K562 (cell line): Measurements from ENCODE around the gene PRKCB. TPM values are rescaled to one million over a fixed set of nuclear protein-coding genes. Genes with fewer than 3 reads are reported as not detected.

Experiments
- CHAMP1 ChIP-seq: fragments of 450-650 bp; IDR thresholded peaks from 2 replicates; pipeline ENCODE4 v1.6.1; 2016; ENCODE audit warnings: mild to moderate bottlenecking
- CLOCK ChIP-seq: fragments of 250-450 bp; sonication (Bioruptor Pico); IDR thresholded peaks from 2 replicates; pipeline ENCODE4 v1.4.0; 2020; ENCODE audit warnings: mild to moderate bottlenecking, moderate library complexity, borderline replicate concordance
- CTCF ChIP-seq, 3 experiments: IDR thresholded peaks in 2 of 3; conservative IDR thresholded peaks in 1 of 3; 2 replicates each; pipeline ENCODE4 v1.5.1; 2011 to 2012; ENCODE audit warnings: low read length in 3 of 3, mild to moderate bottlenecking in 3 of 3, control low read depth in 2 of 3, improper control_type of control experiment in 1 of 3, inconsistent platforms in 1 of 3, low read depth in 1 of 3, mixed read lengths in 1 of 3, moderate library complexity in 1 of 3; ENCODE audit not compliant: insufficient read depth in 2 of 3
- DEAF1 ChIP-seq: fragments of 450-650 bp; formaldehyde crosslinking; IDR thresholded peaks from 2 replicates; pipeline ENCODE4 v1.4.0; 2020; ENCODE audit warnings: mild to moderate bottlenecking, moderate library complexity
- HOXB6 ChIP-seq: fragments of 250-450 bp; sonication (Bioruptor Pico); IDR thresholded peaks from 2 replicates; pipeline ENCODE4 v1.5.1; 2022; ENCODE audit warnings: mild to moderate bottlenecking, borderline replicate concordance
- KLF1 ChIP-seq: fragments of 450-650 bp; IDR thresholded peaks from 2 replicates; pipeline ENCODE4 v1.6.1; 2016; ENCODE audit warnings: missing genetic modification characterization, missing compliant biosample characterization
- MEIS2 ChIP-seq: fragments of 450-650 bp; IDR thresholded peaks from 2 replicates; pipeline ENCODE4 v1.6.1; 2014; ENCODE audit warnings: mild to moderate bottlenecking; ENCODE audit not compliant: partially characterized antibody
- NCOA6 ChIP-seq: fragments of 450-650 bp; IDR thresholded peaks from 2 replicates; pipeline ENCODE4 v1.6.1; 2017; ENCODE audit warnings: mild to moderate bottlenecking
- NR3C1 ChIP-seq: sonication (generic); formaldehyde crosslinking; IDR thresholded peaks from 2 replicates; pipeline ENCODE4 v1.8.1; 2022; ENCODE audit warnings: missing genetic modification reagents
- RAD51 ChIP-seq: fragments of 450-650 bp; IDR thresholded peaks from 2 replicates; pipeline ENCODE4 v1.7.1; 2016; ENCODE audit warnings: low read depth, mild to moderate bottlenecking, borderline replicate concordance
- SFPQ ChIP-seq: fragments of 200-400 bp; formaldehyde crosslinking; IDR thresholded peaks from 2 replicates; pipeline ENCODE4 v1.6.1; 2017; ENCODE audit warnings: mild to moderate bottlenecking, low read depth, low read length, moderate library complexity
- TARDBP ChIP-seq: fragments of 450-650 bp; IDR thresholded peaks from 2 replicates; pipeline ENCODE4 v1.6.1; 2016
- TOE1 ChIP-seq, 2 experiments: fragments of 450-650 bp in 1 of 2; sonication (generic) in 1 of 2; formaldehyde crosslinking in 1 of 2; IDR thresholded peaks; 2 replicates each; pipeline versions ENCODE4 v1.7.1 to v1.8.0; 2016 to 2022; ENCODE audit warnings: borderline replicate concordance in 2 of 2, mild to moderate bottlenecking in 2 of 2, antibody characterized with exemption in 1 of 2, inconsistent platforms in 1 of 2, low read depth in 1 of 2, missing genetic modification reagents in 1 of 2, moderate library complexity in 1 of 2
- WHSC1 ChIP-seq: IDR thresholded peaks from one replicate; pipeline ENCODE4 v1.6.1; 2012; ENCODE audit warnings: low read length, control low read depth, inconsistent platforms
- ZNF197 ChIP-seq: fragments of 200-800 bp; sonication (Bioruptor generic); IDR thresholded peaks from 2 replicates; pipeline ENCODE4 v1.6.1; 2016; ENCODE audit warnings: low read depth, missing genetic modification characterization, missing compliant biosample characterization
- polyA plus RNA-seq, 8 experiments: library from polyadenylated mRNA; depleted of rRNA in 4 of 8; stranded (reverse) in 5 of 8; unstranded in 3 of 8; fragments of >200 nt; fragmentation: Nextera tagmentation in 2 of 8; fragmentation: Illumina TruSeq in 1 of 8; extraction: Ambion mirVana in 2 of 8; extraction: Trizol in 1 of 8; gene quantifications; 2 replicates each; pipeline versions ENCODE4 v1.2.1 to v1.2.3, GENCODE V29; 2011 to 2014; ENCODE audit warnings: inconsistent platforms in 1 of 8, missing spikeins in 1 of 8
- total RNA-seq, 7 experiments: library from RNA; depleted of rRNA in 6 of 7; stranded (reverse); fragments of >200 nt in 6 of 7; fragmentation: Illumina TruSeq in 2 of 7; extraction: Trizol in 2 of 7; gene quantifications; 2 replicates each; pipeline versions ENCODE4 v1.2.1 to v1.2.3, GENCODE V29; 2011 to 2021; ENCODE audit warnings: low replicate concordance in 1 of 7

Gene PRKCB
- total and polyA plus RNA-seq, 9 of the 15 experiments (the other 6 are each of a cell fraction or from before 2014, with no cell fraction given): 49.9 to 276 (median 148) TPM

GRCh38 chr16:24041834-24042631 lies 206.2 kb downstream of the PRKCB start (continued):
- TF ChIP-seq TOE1 (IDR thresholded peaks at IDR 0.05; ENCODE audit: borderline replicate concordance) (no peak), TOE1 (CRISPR knock-in tag; IDR thresholded peaks at IDR 0.05; ENCODE audit: borderline replicate concordance, low read depth) (no peak), TARDBP (no peak), ZNF197 (CRISPR knock-in tag) (no peak), HOXB6 (CRISPR knock-in tag) (no peak), DEAF1 (peak; percentile 58), CLOCK (CRISPR knock-in tag) (no peak), KLF1 (tag) (no peak), CTCF (IDR thresholded peaks at IDR 0.05 in 2 of 3, conservative IDR thresholded peaks at IDR 0.05 in 1 of 3; ENCODE audit: insufficient read depth in 2 of 3, low read depth in 1 of 3, low read length in 3 of 3) (peak; percentile 65 to 88 (median 83)), NCOA6 (no peak), CHAMP1 (no peak), RAD51 (no peak), WHSC1 (no peak), NR3C1 (no peak), MEIS2 (no peak), SFPQ (no peak)
